GM19025 (cell line): ENCODE data around the gene ETS1.
A peak's percentile ranks its signal among the peaks of the same experiment; 100 is the strongest.
"Not testable (repeated sequence)": the region's sequence is repeated elsewhere in the genome, so short reads cannot be mapped to it uniquely, and the experiment has no call there.

Source experiments
- ATAC-seq: cut with Tn5 transposase; IDR thresholded peaks from one replicate; pipeline ENCODE4 v1.9.1; 2021; ENCODE audit warnings: mild to moderate bottlenecking, low read depth, moderate library complexity; ENCODE audit not compliant: unreplicated experiment

The ETS1 gene

DNA sequence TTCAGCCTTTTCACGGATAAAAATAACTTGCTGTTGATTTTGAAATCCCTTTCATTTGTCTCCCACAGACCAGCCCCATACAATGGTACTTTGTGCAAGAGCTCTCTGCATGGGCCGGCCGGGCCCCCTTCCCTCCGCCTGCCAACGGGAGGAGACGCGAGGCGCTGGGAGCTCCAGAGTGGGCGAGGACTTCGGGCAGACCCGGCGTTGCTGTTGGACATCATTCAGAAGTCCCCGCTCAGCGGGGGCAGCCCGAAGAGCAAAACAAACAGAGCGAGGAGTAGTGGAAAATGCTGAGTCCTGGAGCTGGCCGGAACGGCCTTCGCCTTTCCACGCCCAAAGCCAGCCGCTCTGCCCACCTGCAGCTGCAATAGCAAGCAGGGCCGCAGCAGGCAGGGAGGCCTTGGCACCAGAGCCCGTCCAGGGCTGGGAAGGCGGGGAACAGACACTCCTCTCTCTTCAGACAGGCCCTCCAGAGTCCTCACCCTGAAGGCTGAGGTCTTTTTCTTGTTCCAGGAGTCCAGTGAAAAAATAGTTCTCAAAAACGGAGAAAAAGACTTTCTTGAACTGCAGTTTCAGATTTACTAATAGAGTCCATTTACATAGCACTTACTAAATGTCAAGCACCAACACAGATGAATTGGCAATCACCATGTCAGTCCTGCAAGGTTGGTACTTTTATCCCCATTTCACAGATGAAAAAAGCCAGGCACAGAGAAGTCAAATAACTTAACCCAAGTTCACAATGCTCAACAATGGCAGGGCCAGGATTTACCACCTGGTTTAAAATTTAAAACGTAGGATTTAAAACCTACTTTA lies 135.5 kb downstream of the ETS1 start:
- no peak for ATAC-seq

- ATAC-seq: no peak
Observed at GRCh38 chr11:128450882-128451651, 136.3 kb downstream of the ETS1 start.

DNA sequence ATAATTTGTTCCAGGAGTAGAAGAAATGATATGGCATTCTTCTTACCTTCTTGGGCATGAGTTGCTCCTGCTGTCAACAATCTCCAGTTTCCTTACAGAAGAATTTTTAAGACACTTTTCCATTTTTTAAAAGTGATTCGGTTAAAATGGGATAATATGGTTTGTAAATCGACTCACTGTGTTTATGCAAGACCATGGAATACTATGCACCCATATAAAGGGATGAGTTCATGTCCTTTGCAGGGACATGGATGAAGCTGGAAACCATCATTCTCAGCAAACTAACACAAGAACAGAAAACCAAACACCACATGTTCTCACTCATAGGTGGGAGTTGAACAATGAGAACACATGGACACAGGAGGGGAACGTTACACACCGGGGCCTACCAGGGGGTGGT lies 136.9 kb downstream of the ETS1 start:
- not testable (repeated sequence) for ATAC-seq

DNA sequence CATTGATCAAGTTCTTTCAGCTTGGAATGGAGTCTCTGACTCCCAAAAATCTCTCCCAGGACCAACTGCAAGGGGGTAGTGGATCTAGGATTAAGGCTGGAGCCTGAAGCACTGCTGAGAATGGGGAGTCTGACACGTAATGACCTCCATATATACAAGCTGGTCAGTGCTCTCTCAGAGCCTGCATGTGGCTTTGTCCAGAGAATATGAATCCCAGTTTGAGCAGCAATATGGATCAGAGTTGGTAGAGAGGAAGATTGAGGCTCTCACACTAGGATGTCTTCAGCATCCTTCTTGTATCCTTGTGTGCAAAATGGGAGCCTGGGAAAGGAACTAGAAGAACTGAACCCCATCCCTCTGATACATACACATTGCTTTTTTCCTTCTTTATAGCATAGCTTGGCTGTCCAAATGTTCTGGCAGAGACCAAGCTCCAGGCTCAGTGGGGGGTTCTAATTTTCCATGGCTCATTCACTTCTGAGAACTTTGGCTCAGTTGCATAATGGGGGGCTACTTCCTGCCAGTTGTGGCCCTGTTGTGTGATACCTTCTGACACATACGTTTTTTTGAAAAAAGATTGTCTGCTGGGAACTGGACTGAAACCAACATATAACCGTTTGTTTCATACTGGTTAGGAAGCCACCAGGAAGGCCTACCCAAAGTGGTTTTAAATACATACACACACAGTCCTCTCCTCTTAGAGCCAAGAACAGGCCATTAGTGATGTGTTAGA lies 138.2 kb downstream of the ETS1 start:
- ATAC-seq: no peak

GRCh38 chr11:128448200-128448886 lies 139.0 kb downstream of the ETS1 start:
- no peak for ATAC-seq

- ATAC-seq: no peak
Observed at GRCh38 chr11:128447233-128447632, 140.1 kb downstream of the ETS1 start.

DNA sequence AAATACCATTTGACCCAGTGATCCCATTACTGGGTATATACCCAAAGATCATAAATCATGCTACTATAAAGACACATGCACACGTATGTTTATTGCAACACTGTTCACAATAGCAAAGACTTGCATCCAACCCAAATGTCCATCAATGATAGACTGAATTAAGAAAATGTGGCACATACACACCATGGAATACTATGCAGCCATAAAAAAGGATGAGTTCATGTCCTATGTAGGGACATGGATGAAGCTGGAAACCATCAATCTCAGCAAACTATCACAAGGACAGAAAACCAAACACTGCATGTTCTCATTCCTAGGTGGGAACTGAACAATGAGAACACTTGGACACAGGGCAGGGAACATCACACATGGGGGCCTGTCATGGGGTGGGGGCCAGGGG lies 141.4 kb downstream of the ETS1 start:
- not testable (repeated sequence) for ATAC-seq

DNA sequence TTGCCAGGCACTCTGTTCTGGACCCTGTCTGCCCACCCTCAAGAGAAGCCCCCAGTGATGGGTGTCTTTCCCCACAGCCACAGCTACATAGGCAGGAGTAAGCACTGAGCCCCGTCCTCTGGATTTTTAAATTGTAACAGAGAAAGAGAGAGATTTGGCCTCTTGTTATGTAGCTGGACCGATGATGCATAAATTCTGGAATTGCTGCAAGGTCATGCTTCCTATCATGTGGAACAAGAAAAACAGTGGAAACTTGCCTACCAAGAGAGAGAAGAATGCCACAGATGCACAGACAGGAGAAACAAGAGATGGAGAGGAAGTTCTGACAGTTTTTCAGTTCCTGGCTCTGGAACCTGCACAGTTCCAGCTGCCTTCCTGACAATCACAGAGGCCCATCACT lies 150.2 kb downstream of the ETS1 start:
- ATAC-seq: no peak

DNA sequence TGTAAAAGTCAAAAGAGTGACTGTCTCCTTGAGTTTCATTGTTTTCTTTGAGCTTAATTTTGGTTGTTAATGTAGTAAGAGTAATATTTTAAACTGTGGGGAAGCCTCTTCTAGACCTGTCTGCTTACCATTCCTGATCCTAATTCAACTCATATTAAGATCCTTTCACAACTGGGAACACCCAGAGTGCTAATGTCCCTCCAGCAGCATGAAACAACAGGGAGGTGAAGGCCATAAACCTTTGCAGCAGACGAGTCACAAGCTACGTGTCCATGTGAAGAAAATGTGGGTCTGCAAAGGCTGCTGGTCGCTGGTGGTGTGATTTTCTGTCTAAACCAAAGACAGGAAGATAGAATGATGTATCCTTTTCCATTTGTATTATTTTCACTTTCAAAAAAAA lies 152.5 kb downstream of the ETS1 start:
- ATAC-seq: no peak

DNA sequence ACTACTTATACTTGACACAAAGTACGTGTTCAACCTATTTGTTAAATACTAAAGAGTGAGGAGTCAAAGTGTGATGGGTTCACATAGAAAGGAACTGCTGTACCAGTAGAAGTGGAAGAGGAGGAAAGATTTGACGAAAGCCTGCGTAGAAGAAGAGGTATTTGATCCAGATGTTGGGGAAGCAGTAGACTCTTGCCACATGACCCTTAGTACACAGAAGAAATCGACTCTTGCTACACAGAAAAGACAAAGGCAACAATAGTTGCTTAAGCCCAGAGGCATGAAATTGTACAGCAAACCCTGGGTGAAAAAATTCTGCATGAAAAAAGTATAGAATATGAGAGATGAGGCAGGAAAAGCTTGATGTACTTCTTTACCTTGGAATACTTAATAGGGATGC lies 152.9 kb downstream of the ETS1 start:
- no peak for ATAC-seq

DNA sequence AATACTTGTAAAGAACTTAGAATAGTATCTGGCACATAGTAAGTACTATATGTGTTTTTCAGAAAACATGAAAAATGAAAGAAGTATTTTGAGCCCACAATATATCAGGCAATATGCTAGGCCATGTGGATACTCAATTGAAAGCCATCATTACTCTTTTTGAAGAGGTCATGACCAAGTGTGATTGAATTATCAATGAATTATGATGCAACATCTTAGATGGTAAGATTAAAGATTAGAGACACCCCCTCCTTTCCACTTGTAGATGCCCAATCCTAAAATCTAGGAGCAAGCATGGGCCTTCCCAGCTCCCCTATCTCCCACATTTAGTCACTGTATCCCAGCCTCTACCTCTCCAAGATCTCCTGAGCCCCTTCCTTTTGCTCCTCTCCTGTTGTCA lies 154.4 kb downstream of the ETS1 start:
- ATAC-seq: no peak

GRCh38 chr11:128431931-128432330 lies 155.4 kb downstream of the ETS1 start:
- no peak for ATAC-seq

GRCh38 chr11:128428935-128429334 lies 158.4 kb downstream of the ETS1 start:
- no peak for ATAC-seq

DNA sequence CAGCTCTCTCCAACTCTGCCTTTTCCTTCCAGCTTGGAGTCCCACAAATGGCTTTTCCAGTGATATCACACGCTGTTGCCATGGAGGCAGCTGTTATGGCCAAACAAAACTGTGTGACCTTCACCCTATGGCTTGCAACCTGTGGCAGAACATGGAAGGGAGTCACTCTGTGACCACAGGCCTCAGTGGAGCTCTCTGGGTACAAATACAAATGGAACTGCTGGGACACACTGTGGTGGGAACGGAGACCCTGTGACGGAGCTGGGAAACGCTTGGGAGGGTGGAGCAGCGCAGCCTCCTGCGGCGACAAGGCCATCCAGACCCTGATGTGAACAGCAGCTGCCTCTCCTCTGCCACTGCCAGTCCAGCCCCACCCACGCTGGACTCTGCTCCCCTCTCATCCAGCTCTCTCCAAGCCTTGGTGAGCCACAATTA lies 162.5 kb downstream of the ETS1 start:
- ATAC-seq: no peak

DNA sequence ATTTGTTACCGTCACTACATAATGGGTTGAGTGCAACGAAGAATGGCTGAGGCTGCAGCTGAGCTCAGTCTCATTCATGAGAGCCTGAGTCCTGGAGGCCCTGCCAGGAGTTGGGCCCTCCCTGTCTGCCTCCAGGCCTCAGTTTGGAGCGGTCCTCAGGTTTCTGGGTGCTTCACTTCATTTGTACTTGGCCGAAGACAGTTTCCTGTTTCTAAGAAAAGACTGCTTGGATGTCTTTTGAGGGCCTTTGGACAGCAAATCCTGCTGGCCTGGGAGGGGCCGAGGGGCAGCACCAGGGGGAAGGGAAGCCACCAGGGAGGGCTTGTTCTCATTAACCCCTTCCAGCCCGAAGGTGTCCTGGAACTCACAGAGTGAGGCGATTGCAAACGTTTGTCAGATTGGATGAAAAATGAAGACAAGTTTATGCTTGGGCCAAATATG lies 163.1 kb downstream of the ETS1 start:
- no peak for ATAC-seq

DNA sequence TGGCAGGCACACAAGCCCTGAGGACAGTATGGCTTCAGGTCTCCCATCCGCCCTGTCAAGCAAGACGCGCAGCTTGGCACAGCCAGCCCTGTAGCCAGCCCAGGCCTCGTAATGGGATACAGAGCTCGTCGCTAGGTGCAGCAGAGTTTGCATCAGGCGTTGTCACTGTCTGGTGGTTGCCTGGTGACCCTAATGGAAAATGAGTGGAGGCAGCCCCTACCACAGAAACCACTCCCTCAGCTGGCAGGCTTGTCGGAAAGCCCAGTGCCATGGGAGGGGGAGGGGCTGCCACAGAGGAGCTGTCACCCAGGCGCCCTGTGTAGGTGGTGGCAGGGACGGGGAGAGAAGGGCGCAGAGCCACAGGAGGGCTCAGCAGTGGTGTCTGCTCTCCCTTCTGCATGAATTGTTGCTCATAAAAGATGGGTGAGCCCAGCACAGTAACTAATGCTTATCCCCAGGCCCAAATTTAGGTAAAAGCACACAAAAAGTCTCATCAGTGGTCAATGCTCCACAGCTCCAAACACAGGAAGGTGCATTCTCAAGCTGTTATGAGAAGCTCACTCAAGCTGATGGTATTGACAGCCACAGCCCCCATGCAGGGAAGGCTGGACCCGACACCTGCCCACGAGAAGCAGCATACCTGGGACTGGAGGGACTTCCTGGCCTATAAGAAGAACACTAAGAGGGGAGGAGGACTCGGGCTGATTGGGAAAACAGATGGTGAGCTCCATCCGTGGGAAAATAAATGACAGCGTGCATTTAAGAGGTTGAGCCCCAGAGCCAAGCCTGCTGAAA lies 164.6 kb downstream of the ETS1 start:
- peak; percentile 45 for ATAC-seq

- no peak for ATAC-seq
Observed at GRCh38 chr11:128421577-128422330, 165.6 kb downstream of the ETS1 start.

DNA sequence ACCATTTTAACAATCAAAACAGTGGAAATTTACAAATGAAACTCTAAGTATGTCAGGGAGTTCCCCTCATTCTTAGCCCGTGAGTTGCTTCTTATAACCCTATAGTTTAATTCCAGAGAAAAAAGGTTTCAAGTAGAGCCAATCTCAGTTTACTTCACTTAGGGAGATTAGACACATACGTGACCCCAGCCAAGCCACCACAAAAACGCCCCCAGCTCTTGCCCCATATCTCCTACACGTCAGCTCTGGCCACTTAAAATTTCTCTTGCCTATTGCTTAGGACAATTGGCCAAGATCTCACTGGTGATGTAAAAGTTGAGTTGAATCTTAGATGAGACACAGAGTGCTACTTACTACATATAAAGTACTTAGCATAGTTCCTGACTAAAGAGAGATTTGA lies 166.4 kb downstream of the ETS1 start:
- no peak for ATAC-seq

DNA sequence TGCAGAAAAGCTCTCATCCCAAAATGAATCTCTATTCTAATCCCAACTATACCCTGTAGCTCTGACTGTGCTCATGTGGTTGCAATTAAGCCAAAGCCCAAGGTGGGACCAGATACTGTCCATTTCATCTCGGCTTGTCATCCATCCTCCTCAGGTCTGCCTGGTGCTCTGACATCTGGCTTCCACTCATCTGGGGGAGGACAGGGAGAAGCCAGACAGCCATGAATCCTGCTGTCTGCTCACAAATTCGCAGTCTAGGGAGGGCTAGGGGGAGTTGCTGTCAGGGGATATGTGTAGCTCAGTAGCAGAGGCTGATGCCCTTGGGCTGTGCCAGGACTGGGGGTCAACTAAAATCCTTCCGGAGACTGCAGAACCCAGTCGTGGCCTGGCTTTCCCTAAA lies 167.1 kb downstream of the ETS1 start:
- ATAC-seq: no peak
